ENCODE measurements around the gene AGK. TPM values are rescaled to one million over a fixed set of nuclear protein-coding genes. Genes with fewer than 3 reads are reported as not detected.

The AGK gene
- polyA plus RNA-seq, 3 donors from 2014 or later, result 104 to 125 (median 108) TPM

GRCh38 chr7:141666071-141666470 is 114.9 kb downstream of the AGK start:
- Mint-ChIP-seq H3K27me3 (ENCODE audit: low read depth in 3 of 3) (peaks cover 0 to 6% (median 4%) of the 10 kb centered on the region in 3 donors), H3K27ac (peak overlapping the region in 4 of 6 donors; percentile 3 to 88 (median 64)), H3K36me3 (peaks cover 6 to 14% (median 7%) of the 10 kb centered on the region in 3 donors), H3K4me1 (peaks cover 5 to 16% of the 10 kb centered on the region in 2 donors), H3K4me3 (no peak overlapping the region), H3K9me3 (no peaks in the 10 kb centered on the region)
- no peak for DNase-seq

DNA sequence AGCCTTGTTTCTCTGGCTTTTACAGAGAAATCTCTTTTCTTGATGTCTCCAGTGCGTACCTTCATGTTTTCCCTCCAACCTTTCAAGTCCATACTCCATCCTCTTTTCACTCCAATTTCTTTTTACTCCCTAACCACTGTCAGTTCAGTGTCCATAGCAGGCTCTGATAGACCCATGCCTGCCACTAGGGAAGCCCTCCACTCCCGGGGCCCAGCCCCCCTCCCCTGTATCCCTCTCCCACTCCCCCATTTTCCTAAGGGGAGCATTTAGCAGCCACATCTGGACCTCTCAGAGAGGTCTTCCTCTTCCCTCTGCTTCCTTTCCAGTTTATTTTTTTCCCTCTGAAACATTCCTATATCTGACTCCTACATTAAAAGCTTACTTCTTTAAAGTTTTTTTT is 117.6 kb downstream of the AGK start:
- H3K9me3 Mint-ChIP-seq, result no peaks in the 10 kb centered on the region
- H3K27me3 Mint-ChIP-seq (ENCODE audit: low read depth in 3 of 3), result peaks cover 0 to 6% (median 4%) of the 10 kb centered on the region in 3 donors
- H3K36me3 Mint-ChIP-seq, result peaks cover 6 to 24% (median 13%) of the 10 kb centered on the region in 3 donors
- no peak for DNase-seq
- peak overlapping the region in 3 of 6 donors; percentile 5 to 53 (median 45) for H3K27ac Mint-ChIP-seq
- H3K4me3 Mint-ChIP-seq, result no peak overlapping the region
- peaks cover 5 to 7% of the 10 kb centered on the region in 2 donors for H3K4me1 Mint-ChIP-seq

DNA sequence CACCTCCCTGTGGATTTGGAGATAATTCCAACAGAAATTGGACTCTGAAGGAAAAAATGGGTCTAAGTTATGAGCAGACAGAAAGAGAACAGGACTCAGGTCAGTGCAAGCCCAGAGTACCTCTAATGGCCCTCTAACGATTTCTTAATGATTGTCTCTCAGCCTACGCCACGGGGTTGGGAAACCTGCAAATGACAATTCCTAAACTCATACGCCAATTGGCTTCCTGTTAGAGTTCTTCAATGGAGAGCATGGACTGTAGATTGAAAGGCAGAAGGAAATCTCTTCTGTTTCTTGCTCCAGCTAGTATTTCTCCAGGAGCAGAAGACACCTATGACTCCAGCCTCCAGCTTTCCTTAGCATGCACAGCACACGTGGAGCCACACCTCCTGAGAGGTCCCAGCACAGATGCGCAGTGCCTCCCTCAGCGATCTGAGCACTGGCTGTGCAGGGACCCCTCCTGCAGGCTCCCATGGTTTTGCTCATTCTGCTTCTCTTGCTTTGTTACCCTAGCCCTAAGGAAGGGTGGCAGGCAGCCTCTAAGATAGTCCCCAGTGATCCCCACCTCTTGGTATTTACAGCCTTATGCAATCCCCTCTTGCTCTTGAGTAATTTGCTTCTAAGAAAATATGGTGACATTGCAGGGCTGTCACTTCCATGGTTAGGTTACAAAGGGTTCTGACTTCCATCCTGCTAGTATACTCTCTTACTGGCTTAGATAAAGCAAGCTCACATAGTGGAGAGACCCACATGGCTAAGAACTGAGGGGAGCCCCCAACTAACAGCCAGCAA is 120.7 kb downstream of the AGK start:
- Mint-ChIP-seq H3K4me1 (peaks cover 0 to 2% of the 10 kb centered on the region in 2 donors), H3K27me3 (ENCODE audit: low read depth in 3 of 3) (peaks cover 0 to 4% (median 0%) of the 10 kb centered on the region in 3 donors), H3K9me3 (no peaks in the 10 kb centered on the region), H3K36me3 (peaks cover 0 to 16% (median 11%) of the 10 kb centered on the region in 3 donors), H3K27ac (no peak overlapping the region), H3K4me3 (no peak overlapping the region)
- no peak for DNase-seq

DNA sequence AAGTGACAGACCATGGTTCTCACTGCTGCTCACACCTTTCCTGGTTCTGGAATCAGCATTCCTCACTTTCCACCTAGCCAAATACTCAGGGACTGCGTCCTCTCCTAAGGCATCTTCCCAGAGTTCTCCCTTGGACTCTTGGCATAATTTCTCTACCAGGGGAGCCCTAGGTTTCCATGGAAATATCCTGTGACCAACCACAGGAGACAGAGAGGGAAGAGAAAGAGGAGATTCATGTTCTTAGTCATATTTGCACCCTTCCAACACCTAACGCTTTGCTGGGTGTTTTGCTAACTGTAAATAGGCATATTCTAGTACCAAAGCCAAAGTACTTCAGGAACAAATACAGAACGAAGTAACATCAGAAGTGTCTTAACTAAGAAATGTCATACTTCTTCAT is 122.1 kb downstream of the AGK start:
- Mint-ChIP-seq H3K27ac (no peak overlapping the region), H3K4me3 (no peak overlapping the region), H3K36me3 (peaks cover 0 to 17% (median 15%) of the 10 kb centered on the region in 3 donors), H3K4me1 (peaks cover 0 to 2% of the 10 kb centered on the region in 2 donors), H3K9me3 (no peaks in the 10 kb centered on the region), H3K27me3 (ENCODE audit: low read depth in 3 of 3) (peaks cover 0 to 3% (median 0%) of the 10 kb centered on the region in 3 donors)
- no peak for DNase-seq

DNA sequence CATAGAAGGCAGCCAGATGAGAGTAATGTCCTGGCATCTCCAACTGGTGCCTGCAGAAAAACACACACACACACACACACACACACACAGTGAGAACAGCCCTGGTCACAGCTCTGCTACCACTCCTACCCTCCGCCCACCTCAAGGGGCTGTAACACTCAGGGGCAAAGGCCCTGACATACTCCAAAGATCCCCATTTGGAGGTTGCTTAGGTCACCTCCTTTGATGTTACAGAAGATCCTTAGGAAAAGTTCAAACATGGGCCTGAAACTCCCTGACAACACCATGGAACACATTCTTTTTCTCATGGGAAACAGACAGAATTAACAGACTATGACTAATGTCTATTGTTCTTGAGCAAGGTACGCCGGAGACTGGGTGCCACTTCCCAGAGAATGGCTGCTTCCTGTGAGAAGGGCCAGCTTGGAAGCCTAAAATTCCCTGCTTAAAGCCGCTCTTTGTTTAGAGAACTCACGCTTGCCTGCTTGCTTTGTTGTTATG is 123.0 kb downstream of the AGK start:
- peaks cover 0 to 24% (median 15%) of the 10 kb centered on the region in 3 donors for H3K36me3 Mint-ChIP-seq

GRCh38 chr7:141674702-141675101 is 123.5 kb downstream of the AGK start:
- H3K4me1 Mint-ChIP-seq, result peaks cover 0 to 2% of the 10 kb centered on the region in 2 donors
- H3K9me3 Mint-ChIP-seq, result no peaks in the 10 kb centered on the region
- DNase-seq, result no peak
- peaks cover 0 to 24% (median 15%) of the 10 kb centered on the region in 3 donors for H3K36me3 Mint-ChIP-seq
- H3K27me3 Mint-ChIP-seq (ENCODE audit: low read depth in 3 of 3), result peaks cover 0 to 3% (median 0%) of the 10 kb centered on the region in 3 donors
- H3K27ac Mint-ChIP-seq, result peak overlapping the region in 1 of 6 donors; percentile 12
- no peak overlapping the region for H3K4me3 Mint-ChIP-seq

More for the DNA sequence above, 123.0 kb downstream of the AGK start:
- Mint-ChIP-seq H3K27me3 (ENCODE audit: low read depth in 3 of 3) (peaks cover 0 to 3% (median 0%) of the 10 kb centered on the region in 3 donors), H3K4me3 (no peak overlapping the region), H3K9me3 (no peaks in the 10 kb centered on the region), H3K27ac (peak overlapping the region in 1 of 6 donors; percentile 12), H3K4me1 (peaks cover 0 to 2% of the 10 kb centered on the region in 2 donors)
- no peak for DNase-seq

GRCh38 chr7:141675436-141676215 is 124.4 kb downstream of the AGK start:
- H3K9me3 Mint-ChIP-seq, result no peaks in the 10 kb centered on the region
- no peak overlapping the region for H3K4me3 Mint-ChIP-seq
- no peak overlapping the region for H3K27ac Mint-ChIP-seq
- H3K36me3 Mint-ChIP-seq, result peaks cover 7 to 29% (median 12%) of the 10 kb centered on the region in 3 donors
- H3K27me3 Mint-ChIP-seq (ENCODE audit: low read depth in 3 of 3), result peaks cover 0 to 4% (median 0%) of the 10 kb centered on the region in 3 donors
- peaks cover 0 to 2% of the 10 kb centered on the region in 2 donors for H3K4me1 Mint-ChIP-seq
- no peak for DNase-seq

DNA sequence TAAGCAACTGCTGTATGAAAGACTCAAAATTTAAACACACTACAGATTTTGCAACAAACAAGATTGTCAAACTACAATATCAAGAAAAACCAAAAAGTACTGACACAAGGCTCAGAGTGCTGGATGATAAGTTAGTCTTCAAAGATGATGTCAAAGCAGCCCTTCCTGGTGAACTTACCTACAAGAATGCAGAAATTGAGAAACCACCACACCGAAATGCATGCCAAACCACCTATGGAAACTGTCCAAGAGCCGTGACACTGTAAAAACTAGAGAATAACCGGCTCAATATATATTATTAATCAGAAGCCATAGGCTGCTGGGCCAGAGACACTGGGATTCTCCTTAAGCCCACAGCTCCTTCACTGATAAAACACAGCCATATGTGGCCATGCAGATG is 125.4 kb downstream of the AGK start:
- H3K27ac Mint-ChIP-seq, result no peak overlapping the region
- H3K9me3 Mint-ChIP-seq, result no peaks in the 10 kb centered on the region
- DNase-seq, result no peak
- H3K4me1 Mint-ChIP-seq, result peaks cover 0 to 2% of the 10 kb centered on the region in 2 donors
- H3K4me3 Mint-ChIP-seq, result no peak overlapping the region
- peaks cover 10 to 37% (median 12%) of the 10 kb centered on the region in 3 donors for H3K36me3 Mint-ChIP-seq
- peaks cover 0 to 4% (median 0%) of the 10 kb centered on the region in 3 donors for H3K27me3 Mint-ChIP-seq (ENCODE audit: low read depth in 3 of 3)

- no peaks in the 10 kb centered on the region for H3K9me3 Mint-ChIP-seq
- H3K36me3 Mint-ChIP-seq, result peaks cover 13 to 45% (median 20%) of the 10 kb centered on the region in 3 donors
- peaks cover 0 to 4% (median 0%) of the 10 kb centered on the region in 3 donors for H3K27me3 Mint-ChIP-seq (ENCODE audit: low read depth in 3 of 3)
- H3K27ac Mint-ChIP-seq, result peak overlapping the region in 1 of 6 donors; percentile 22
- H3K4me1 Mint-ChIP-seq, result peaks cover 0 to 2% of the 10 kb centered on the region in 2 donors
- H3K4me3 Mint-ChIP-seq, result no peak overlapping the region
- no peak for DNase-seq
Measured at GRCh38 chr7:141679014-141679413, 127.8 kb downstream of the AGK start.

DNA sequence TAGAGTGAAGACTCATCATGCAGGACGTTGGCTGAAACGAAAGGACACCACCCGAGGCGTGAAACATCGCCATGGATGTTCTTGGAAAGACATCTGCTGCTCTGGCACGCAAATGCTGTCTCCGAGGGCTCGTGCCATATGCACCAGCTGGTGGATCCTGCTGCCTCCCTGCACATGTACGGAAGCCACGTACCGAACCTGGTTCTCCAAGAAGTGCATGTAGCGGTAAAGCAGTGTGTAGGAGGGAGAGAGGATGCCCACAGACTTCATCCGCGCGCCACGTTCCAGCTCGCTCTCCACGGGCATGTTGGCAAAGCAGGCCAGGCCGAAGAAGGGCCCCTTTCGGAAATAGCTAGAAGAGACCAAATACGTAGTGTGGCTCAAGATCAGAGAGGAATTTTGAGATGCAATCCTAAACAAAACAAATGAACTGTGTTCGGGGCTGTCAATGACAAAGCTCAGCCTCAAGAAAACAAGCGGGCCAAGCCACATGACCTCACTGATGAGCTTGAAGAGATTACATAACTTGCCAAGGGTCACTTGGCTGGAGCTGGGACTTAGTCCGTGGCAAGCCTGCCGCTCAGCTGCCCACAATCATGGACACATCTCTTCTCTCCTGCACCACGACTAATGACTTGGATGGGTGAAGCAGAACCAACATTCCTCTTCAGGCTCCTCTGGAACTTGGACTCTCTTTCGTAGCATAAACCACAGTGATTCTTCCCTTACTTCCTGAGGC is 134.2 kb downstream of the AGK start:
- no peak overlapping the region for H3K4me3 Mint-ChIP-seq
- DNase-seq, result no peak
- peaks cover 0 to 5% (median 0%) of the 10 kb centered on the region in 3 donors for H3K27me3 Mint-ChIP-seq (ENCODE audit: low read depth in 3 of 3)
- H3K9me3 Mint-ChIP-seq, result no peaks in the 10 kb centered on the region
- H3K27ac Mint-ChIP-seq, result peak overlapping the region in 1 of 6 donors; percentile 62
- peaks cover 8 to 13% of the 10 kb centered on the region in 2 donors for H3K4me1 Mint-ChIP-seq
- peaks cover 18 to 47% (median 27%) of the 10 kb centered on the region in 3 donors for H3K36me3 Mint-ChIP-seq

DNA sequence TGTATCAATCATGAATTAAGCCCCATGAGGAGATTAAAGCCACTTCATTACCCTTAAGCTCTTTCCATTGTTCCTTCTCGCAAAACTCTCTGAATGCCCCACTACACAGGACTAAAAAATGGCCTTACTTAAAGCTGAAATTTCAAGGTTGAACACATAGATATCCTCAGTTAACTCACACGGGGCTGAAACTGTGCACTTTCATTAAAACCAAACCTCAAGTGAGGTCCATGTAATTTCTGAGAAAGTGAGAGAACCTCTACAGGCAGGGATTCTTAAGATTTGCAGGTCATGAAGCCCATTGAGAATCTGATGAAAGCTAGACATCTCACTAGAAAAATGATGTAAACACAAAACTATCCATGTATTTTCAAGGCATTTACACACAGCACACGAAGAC is 134.9 kb downstream of the AGK start:
- DNase-seq, result no peak
- Mint-ChIP-seq H3K27me3 (ENCODE audit: low read depth in 3 of 3) (peaks cover 0 to 5% (median 0%) of the 10 kb centered on the region in 3 donors), H3K4me1 (peaks cover 8 to 13% of the 10 kb centered on the region in 2 donors), H3K36me3 (peaks cover 18 to 42% (median 24%) of the 10 kb centered on the region in 3 donors), H3K27ac (peak overlapping the region in 1 of 6 donors; percentile 50), H3K9me3 (no peaks in the 10 kb centered on the region), H3K4me3 (no peak overlapping the region)

DNA sequence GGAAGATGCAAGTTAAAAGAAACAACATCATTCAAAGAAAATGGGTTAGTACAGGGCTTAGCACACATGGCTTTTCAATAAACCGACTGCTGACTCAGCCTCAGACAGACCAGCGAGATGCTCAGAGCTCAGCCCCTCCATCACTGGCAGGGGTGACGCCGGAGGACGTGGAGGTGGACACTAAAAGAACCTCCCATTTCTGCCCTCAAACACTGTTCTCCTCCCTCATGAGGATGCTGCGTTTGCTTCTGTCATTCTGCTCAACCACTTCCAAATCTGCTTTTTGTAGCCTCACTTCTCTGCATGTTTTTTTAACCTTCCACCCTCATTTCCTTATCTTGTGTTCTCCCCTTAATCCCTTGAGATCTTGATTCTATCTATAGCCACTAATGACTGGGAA is 135.5 kb downstream of the AGK start:
- DNase-seq, result no peak
- H3K4me3 Mint-ChIP-seq, result no peak overlapping the region
- H3K9me3 Mint-ChIP-seq, result no peaks in the 10 kb centered on the region
- H3K36me3 Mint-ChIP-seq, result peaks cover 18 to 36% (median 24%) of the 10 kb centered on the region in 3 donors
- peaks cover 0 to 5% (median 0%) of the 10 kb centered on the region in 3 donors for H3K27me3 Mint-ChIP-seq (ENCODE audit: low read depth in 3 of 3)
- peak overlapping the region in 2 of 6 donors; percentile 25 to 31 for H3K27ac Mint-ChIP-seq
- H3K4me1 Mint-ChIP-seq, result peaks cover 8 to 13% of the 10 kb centered on the region in 2 donors

GRCh38 chr7:141688043-141688442 is 136.8 kb downstream of the AGK start:
- Mint-ChIP-seq H3K27ac (peak overlapping the region in 1 of 6 donors; percentile 37), H3K4me3 (no peak overlapping the region), H3K36me3 (peaks cover 11 to 23% (median 14%) of the 10 kb centered on the region in 3 donors), H3K27me3 (ENCODE audit: low read depth in 3 of 3) (peaks cover 0 to 7% (median 0%) of the 10 kb centered on the region in 3 donors), H3K4me1 (peaks cover 13 to 22% of the 10 kb centered on the region in 2 donors), H3K9me3 (no peaks in the 10 kb centered on the region)
- DNase-seq, result no peak
